Measurements from ENCODE around the gene FOXC2. TPM values are rescaled to one million over a fixed set of nuclear protein-coding genes. Genes with fewer than 3 reads are reported as not detected.

The FOXC2 gene
- total RNA-seq, 2 experiments from 2014 or later = not detected

DNA sequence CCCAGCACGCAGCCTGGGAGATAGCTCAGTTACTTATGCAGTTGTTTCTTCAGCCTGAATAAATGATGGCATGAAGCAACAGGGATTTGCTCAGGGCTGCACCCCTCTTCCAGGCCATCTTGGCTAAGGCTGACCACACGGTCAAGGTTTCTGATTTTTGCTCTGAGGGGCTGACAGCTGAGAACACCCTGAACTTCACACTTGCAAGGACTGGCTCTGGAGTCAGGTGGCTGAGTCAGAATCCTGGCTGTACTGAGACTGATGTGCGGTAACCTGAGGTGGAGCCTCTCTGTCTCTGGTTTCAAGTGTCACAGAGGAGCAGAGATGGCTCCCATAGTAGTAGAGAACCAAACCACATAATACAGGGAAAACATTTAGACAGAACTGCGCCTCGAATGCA is 16.3 kb upstream of the FOXC2 start:
- no peaks in the 10 kb centered on the region for H3K9me3 Mint-ChIP-seq
- no peak overlapping the region for H3K27ac Mint-ChIP-seq
- intact Hi-C loops (cut with micrococcal nuclease) = no loop called here
- no peak for TF ChIP-seq CTCF (IDR thresholded peaks at IDR 0.05)
- ChIA-PET CTCF (no interaction called here), POLR2A (no interaction called here)
- ATAC-seq = no peak
- DNase-seq = no peak
- H3K36me3 Mint-ChIP-seq (ENCODE audit: low read depth) = peaks cover 22% of the 10 kb centered on the region
- H3K27me3 Mint-ChIP-seq = no peaks in the 10 kb centered on the region
- H3K4me1 Mint-ChIP-seq (ENCODE audit: low read depth) = peaks cover 12% of the 10 kb centered on the region
- H3K4me3 Mint-ChIP-seq = no peak overlapping the region

- Mint-ChIP-seq H3K27ac (no peak overlapping the region), H3K4me3 (no peak overlapping the region), H3K27me3 (peaks cover 4% of the 10 kb centered on the region), H3K9me3 (no peaks in the 10 kb centered on the region), H3K36me3 (ENCODE audit: low read depth) (peaks cover 14% of the 10 kb centered on the region), H3K4me1 (ENCODE audit: low read depth) (peaks cover 12% of the 10 kb centered on the region)
- intact Hi-C loops (cut with micrococcal nuclease) = no loop called here
- ATAC-seq = no peak
- POLR2A ChIA-PET = no interaction called here
- no peak for TF ChIP-seq CTCF (IDR thresholded peaks at IDR 0.05)
- no peak for DNase-seq
- CTCF ChIA-PET = interaction anchor here (0.7 to 1.8 kb wide), 4 partner anchors 11 to 509 kb away, joined by 3 to 4 read pairs (median 4); no protein-coding TSS in a partner anchor
Measured at GRCh38 chr16:86553356-86553755, 13.3 kb upstream of the FOXC2 start.

- TF ChIP-seq CTCF (IDR thresholded peaks at IDR 0.05) = no peak
- CTCF ChIA-PET = interaction anchor here (1.0 to 1.2 kb wide), 3 partner anchors 10 to 508 kb away, joined by 3 to 4 read pairs (median 3); no protein-coding TSS in a partner anchor
- Mint-ChIP-seq H3K27me3 (peaks cover 5% of the 10 kb centered on the region), H3K27ac (peak overlapping the region; percentile 96), H3K36me3 (ENCODE audit: low read depth) (peaks cover 14% of the 10 kb centered on the region), H3K4me1 (ENCODE audit: low read depth) (peaks cover 12% of the 10 kb centered on the region), H3K9me3 (no peaks in the 10 kb centered on the region), H3K4me3 (peak overlapping the region; percentile 81)
- DNase-seq = no peak
- POLR2A ChIA-PET = interaction anchor here (1.0 kb wide), 1 partner anchor 10 kb away, joined by 3 read pairs; no protein-coding TSS in a partner anchor
- intact Hi-C loops (cut with micrococcal nuclease) = no loop called here
- ATAC-seq = no peak
Measured at GRCh38 chr16:86554599-86554916, 12.1 kb upstream of the FOXC2 start.

- H3K9me3 Mint-ChIP-seq = no peaks in the 10 kb centered on the region
Measured at GRCh38 chr16:86554917-86555703, 11.5 kb upstream of the FOXC2 start, which contains the start of gene MTHFSD. MTHFSD (minus strand) TSS chr16:86555235; CDS start chr16:86555184, 51 bp downstream.

More at GRCh38 chr16:86554917-86555703, 11.5 kb upstream of the FOXC2 start, which contains the start of gene MTHFSD:
- Mint-ChIP-seq H3K36me3 (ENCODE audit: low read depth) (peaks cover 14% of the 10 kb centered on the region), H3K4me1 (ENCODE audit: low read depth) (peaks cover 12% of the 10 kb centered on the region), H3K4me3 (peak within 1 kb of the TSS; percentile 81), H3K27ac (peak within 1 kb of the TSS; percentile 96), H3K27me3 (peaks cover 7% of the 10 kb centered on the region)
- intact Hi-C loops (cut with micrococcal nuclease) = no loop called here
- peak; percentile 97 for ATAC-seq
- CTCF ChIA-PET = interaction anchor here (1.0 kb wide), 2 partner anchors 9 to 508 kb away, joined by 3 to 4 read pairs; no protein-coding TSS in a partner anchor
- TF ChIP-seq CTCF (IDR thresholded peaks at IDR 0.05) = no peak
- peak; percentile 92 for DNase-seq
- POLR2A ChIA-PET = interaction anchor here (1.0 kb wide), 1 partner anchor 9 kb away, joined by 3 read pairs; no protein-coding TSS in a partner anchor
